Mononuclear cell (primary cell): ENCODE results near the gene SRGAP1. TPM values are rescaled to one million over a fixed set of nuclear protein-coding genes. Genes with fewer than 3 reads are reported as not detected.
"Not testable (repeated sequence)": the region's sequence is repeated elsewhere in the genome, so short reads cannot be mapped to it uniquely, and the experiment has no call there.

Source experiments
- H3K27me3 ChIP-seq: 2 replicates; pipeline ENCODE4 v1.6.0; 2011; ENCODE audit warnings: low read length, control low read depth; ENCODE audit not compliant: insufficient read depth
- H3K4me1 ChIP-seq: 2 replicates; pipeline ENCODE4 v1.5.1; 2011; ENCODE audit warnings: mild to moderate bottlenecking, low read length, control low read depth; ENCODE audit not compliant: insufficient read depth
- H3K4me3 ChIP-seq: 2 replicates; pipeline ENCODE4 v1.5.1; 2011; ENCODE audit warnings: mild to moderate bottlenecking, low read length, moderate library complexity
- H3K9me3 ChIP-seq: 2 replicates; pipeline ENCODE4 v1.5.1; 2011; ENCODE audit warnings: low read depth, mild to moderate bottlenecking, control low read depth, low read length
- total RNA-seq: library from RNA; depleted of rRNA; stranded (reverse); fragments of >200 nt; gene quantifications from one replicate; pipeline ENCODE4 v1.2.3, GENCODE V29; 2012

Gene SRGAP1
- total RNA-seq, 1 donor = 2.1 TPM

DNA sequence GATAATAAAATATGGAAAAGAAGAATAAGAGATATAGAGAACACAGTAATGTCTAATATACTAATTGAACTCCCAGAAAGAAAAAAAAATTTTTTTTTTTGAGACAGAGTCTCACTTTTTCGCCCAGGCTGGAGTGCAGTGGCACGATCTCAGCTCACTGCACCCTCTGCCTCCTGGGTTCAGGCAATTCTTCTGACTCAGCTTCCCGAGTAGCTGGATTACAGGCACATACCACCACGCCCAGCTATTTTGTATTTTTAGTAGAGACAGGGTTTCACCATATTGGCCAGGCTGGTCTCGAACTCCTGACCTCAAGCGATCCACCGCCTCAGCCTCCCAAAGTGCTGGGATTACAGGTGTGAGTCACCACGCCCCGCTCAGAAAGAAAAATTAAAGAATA is 232.1 kb downstream of the SRGAP1 start:
- not testable (repeated sequence) for H3K4me1 ChIP-seq, H3K27me3 ChIP-seq, H3K9me3 ChIP-seq, H3K4me3 ChIP-seq

DNA sequence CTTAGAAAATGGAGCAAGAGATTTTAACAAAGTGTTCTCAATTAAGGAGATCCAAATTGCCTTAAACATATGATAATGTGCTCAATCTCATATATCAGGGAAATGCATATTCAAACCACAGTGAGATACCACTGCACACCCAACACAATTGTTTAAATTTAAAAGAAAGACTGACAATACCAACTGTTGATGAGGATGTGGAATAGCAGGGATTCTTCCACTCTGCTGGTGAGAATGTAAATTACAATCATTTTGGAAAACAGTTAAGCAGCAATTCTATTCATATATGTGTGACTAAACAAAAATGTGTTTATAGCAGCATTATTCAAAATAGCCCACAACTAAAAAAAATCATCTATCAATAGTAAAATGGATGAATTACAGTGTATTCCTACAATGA is 233.4 kb downstream of the SRGAP1 start:
- no peak overlapping the region for H3K4me3 ChIP-seq
- no peaks in the 10 kb centered on the region for H3K9me3 ChIP-seq
- H3K4me1 ChIP-seq = no peaks in the 10 kb centered on the region
- no peaks in the 10 kb centered on the region for H3K27me3 ChIP-seq

DNA sequence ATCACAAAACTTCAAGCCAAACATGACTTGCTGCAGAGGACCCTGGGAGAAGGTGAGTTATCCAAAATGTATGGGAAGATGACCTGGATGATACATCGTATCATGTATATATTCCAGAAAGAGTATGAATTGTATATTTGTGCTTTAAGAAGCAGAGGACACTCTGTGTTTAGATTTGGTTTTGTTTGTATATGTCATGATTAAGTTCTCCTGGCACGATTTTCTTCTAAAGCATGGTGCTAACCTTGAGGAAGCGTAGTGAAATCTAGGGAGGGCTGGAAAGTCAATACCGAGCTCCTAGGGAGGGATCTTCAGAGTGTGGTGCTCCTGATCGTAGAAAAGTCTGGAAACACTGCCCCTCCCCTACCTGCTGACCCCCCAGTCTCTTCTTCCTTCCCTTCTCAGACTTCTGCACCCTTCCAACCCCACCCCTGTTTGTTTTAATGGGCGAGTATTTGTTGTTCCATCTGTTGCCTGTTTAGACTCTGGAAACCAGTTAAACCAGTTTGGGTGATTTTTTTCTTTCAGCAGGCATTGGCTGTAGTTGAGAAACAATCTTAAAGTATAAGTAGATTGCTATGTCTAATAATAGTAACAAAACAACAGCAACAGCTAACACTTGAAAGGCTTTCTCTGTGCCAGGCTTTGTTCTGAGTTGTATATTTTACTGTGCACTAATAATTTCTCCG is 236.0 kb downstream of the SRGAP1 start:
- Histone ChIP-seq H3K4me1 (no peaks in the 10 kb centered on the region), H3K4me3 (no peak overlapping the region), H3K9me3 (no peaks in the 10 kb centered on the region), H3K27me3 (no peaks in the 10 kb centered on the region)

DNA sequence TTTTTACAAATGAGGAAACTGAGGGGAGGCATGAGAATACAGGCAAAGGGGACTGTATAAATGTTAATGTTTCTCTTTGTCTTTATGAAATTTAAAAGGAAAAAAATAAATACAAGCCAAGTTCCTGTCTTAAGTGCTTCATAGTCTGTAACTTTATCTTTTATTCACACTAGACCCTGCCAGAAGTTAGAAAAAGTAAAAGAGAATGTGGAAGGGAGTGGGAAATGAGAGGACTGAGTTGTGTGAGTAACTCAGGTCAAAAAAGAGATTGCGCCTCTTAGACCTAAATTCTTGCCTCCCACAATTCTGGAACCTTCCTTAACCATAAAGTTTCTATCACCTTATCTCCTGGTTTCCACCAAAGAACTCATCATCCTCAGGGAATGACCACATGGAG is 236.5 kb downstream of the SRGAP1 start:
- Histone ChIP-seq H3K9me3 (no peaks in the 10 kb centered on the region), H3K27me3 (no peaks in the 10 kb centered on the region), H3K4me1 (no peaks in the 10 kb centered on the region), H3K4me3 (no peak overlapping the region)

DNA sequence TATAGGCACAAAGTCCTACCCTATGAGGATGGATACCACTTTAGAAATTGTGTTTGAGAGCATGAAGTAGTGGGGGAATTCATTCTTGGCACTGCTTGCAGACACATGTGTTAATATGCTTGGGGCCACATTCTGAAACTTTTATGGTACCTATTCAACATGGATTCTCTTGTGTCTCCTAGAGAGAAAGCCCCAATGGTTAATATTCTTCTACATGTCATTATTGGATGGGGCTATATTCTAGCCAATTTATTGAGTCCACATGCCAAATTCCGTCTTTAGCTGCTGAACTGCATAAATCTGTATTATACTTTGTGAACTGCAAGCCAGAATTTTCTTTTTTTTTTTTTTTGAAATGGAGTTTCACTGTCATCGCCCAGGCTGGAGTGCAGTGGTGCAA is 237.6 kb downstream of the SRGAP1 start:
- H3K9me3 ChIP-seq = no peaks in the 10 kb centered on the region
- no peaks in the 10 kb centered on the region for H3K27me3 ChIP-seq
- H3K4me1 ChIP-seq = no peaks in the 10 kb centered on the region
- H3K4me3 ChIP-seq = no peak overlapping the region

DNA sequence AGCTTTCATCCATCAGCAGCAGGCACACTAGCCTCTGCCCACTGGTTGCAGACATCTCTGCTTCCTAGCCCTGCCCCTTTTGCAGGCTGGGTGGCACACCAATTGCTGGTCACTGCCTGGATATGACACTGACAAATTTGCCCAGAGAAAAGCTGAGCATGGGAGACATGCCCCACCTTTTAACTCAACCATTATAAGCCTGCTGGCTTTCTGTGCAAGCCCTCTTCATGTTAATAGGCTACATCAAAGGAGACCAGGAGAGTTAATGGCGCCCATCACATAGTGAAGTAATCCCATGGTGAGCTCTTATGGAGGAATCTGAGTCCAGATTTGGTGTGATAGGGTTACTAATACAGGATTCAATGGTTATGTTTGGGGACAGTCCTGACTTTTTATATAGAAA is 238.4 kb downstream of the SRGAP1 start:
- H3K27me3 ChIP-seq = no peaks in the 10 kb centered on the region
- H3K4me3 ChIP-seq = no peak overlapping the region
- peaks cover under 1% of the 10 kb centered on the region for H3K4me1 ChIP-seq
- H3K9me3 ChIP-seq = no peaks in the 10 kb centered on the region

DNA sequence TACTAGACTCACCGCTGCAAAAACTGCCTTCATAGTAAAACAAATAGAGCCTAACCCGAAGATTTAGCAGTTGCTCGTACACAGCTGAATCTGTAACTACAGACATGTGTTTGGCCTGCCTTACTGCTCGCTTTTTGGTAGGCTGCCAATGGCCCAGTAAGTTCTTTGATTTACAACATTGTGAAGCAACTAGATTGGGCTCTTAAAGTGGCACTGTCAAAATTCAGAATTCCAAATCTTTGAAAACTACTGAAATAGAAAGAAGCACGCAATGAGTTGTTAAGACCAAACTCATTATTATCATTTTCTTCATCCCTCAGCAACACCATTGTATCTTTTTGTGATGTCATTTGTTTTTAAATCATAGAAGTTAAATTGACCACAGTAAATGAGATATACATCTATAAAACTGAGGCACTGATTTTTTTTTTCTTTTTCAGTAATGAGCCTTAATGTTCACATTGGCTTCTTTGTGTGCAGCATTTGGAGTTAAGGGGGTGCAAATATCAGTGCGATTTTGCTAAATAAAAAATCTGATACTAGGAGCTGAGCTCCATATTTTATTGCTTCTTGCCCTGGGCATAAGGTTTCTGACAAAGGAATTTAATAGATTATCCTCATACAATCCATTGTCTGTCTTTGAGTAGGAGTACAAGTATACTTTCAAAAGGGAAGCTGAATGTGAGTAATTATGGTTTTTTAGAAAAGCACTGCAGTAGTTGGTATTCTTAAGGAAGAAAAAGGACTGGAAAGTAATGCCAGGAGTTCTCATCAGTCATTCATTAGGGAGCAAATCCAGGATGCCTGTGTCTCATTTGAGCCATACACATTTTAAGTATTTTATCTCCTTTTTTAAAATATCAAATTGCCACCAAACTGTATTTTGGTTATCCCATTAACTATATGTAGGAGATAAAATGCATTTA is 239.0 kb downstream of the SRGAP1 start:
- Histone ChIP-seq H3K27me3 (no peaks in the 10 kb centered on the region), H3K4me1 (peaks cover 8% of the 10 kb centered on the region), H3K9me3 (no peaks in the 10 kb centered on the region), H3K4me3 (no peak overlapping the region)

DNA sequence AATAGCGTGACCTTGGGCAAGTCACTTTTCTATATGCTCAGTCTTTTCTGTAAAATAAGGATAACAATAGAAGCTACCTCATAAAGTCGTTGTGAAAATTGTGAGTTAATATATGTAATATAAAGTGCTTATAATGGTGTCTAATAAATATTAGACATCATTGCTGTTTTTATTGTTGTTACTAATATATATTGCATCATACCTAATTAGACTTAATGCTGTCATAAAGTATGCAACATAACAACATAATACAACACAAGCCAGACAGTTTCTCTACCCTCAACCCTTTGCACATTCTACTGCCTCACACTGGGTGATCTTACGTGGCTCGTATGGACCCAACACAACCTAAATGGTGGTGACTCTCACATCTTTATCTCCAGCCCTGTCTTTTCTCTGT is 240.7 kb downstream of the SRGAP1 start:
- no peak overlapping the region for H3K4me3 ChIP-seq
- no peaks in the 10 kb centered on the region for H3K27me3 ChIP-seq
- H3K9me3 ChIP-seq = no peaks in the 10 kb centered on the region
- peaks cover 9% of the 10 kb centered on the region for H3K4me1 ChIP-seq

DNA sequence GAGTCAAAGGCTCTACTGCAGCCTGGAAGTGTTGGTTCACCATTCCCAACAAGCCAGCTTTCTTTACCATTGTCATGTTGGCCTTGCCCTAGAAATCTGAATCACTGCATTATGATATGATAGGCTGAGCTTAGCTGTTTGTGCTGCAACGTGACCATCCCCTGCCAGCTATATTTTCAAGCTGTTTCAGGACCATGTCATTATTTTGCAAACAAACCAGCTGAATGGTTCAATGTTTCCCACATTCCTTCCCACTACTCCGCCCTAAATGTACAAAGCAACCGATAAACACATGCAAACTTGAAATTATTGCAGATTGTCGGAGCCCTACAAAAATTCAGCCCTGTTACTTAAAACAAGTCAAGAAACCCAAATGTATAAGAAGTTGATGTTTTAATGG is 241.5 kb downstream of the SRGAP1 start:
- Histone ChIP-seq H3K4me3 (no peak overlapping the region), H3K4me1 (peaks cover 9% of the 10 kb centered on the region), H3K27me3 (no peaks in the 10 kb centered on the region), H3K9me3 (no peaks in the 10 kb centered on the region)

DNA sequence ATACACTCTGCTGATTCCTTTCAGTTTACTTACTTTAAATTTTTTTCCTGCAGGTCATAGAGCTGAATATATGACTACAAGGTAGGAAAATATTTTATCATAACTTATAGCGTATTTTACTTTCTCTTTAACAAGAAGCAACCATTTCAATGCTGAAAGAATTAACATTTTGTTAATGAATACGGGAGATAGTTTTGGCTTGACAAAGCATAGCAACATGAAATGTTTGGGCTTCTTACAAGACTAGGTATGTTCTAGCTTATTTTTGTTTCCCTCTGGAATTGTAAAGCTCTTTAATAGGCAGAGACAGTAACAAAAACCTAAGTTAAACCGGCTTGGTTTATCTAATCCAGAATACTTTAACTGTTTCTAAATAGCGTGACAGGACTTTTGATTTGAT is 242.4 kb downstream of the SRGAP1 start:
- no peak overlapping the region for H3K4me3 ChIP-seq
- H3K4me1 ChIP-seq = peaks cover 9% of the 10 kb centered on the region
- H3K27me3 ChIP-seq = no peaks in the 10 kb centered on the region
- H3K9me3 ChIP-seq = no peaks in the 10 kb centered on the region

DNA sequence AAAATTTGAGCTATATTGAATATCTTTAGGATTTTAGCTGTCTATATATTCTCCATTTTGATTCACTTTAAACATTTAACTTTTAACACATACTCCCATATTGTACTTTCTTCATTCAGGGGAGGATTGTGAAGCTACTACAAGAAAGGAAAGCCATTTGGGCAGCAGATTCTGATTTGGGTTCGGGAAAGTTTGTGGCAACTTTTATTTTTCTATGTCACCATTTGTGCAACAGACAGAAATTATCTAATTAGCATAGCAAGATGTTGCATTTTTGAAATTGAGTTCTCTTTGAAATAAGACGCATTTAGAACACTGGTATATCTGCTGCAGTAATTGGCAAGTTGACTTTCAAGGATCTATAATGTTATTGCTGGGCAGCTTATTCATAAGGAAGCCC is 243.3 kb downstream of the SRGAP1 start:
- peaks cover 9% of the 10 kb centered on the region for H3K4me1 ChIP-seq
- H3K4me3 ChIP-seq = no peak overlapping the region
- no peaks in the 10 kb centered on the region for H3K27me3 ChIP-seq
- no peaks in the 10 kb centered on the region for H3K9me3 ChIP-seq

DNA sequence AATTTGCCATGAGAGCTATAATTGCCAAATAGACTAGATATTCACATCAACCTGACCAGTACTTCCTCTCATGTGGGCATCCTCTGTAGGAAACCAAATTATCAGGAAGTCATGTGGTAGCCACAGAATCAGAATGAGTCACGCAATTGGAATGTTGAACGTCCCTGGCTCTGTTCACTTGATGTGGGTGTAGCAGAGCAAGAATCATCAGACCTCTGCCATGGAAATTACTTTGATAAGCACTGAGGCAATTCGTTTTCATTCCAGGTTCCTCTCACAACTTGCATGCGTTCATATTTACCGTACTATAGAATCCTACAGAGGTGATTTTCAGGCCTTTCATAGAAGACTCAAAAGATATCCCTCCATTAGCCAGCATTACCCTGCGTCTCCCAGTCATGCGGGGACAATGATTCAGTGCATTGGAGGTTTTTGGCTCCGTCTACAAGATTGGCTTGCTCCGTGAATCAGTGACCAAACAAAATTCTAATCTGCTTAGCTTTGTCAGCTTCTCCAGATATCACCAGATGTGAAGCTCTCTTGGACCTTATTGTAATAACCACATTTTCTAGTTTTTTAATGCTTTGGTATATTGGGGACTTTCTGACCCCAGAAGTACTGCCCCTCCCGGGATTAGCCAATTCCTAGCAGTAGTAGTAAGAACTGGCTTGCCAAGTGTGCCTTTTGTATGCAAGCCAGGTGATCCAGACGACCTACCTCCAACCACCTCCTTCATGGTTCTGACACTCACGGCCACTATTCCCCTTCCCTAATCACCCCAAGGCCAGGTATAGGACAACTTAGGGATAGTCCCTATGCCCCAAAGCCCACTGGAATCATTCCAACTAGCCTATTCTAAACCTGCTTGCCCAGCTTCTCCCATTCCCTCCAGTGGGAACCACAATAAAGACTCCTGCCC is 244.2 kb downstream of the SRGAP1 start:
- no peak overlapping the region for H3K4me3 ChIP-seq
- H3K27me3 ChIP-seq = no peaks in the 10 kb centered on the region
- peaks cover 9% of the 10 kb centered on the region for H3K4me1 ChIP-seq
- no peaks in the 10 kb centered on the region for H3K9me3 ChIP-seq

DNA sequence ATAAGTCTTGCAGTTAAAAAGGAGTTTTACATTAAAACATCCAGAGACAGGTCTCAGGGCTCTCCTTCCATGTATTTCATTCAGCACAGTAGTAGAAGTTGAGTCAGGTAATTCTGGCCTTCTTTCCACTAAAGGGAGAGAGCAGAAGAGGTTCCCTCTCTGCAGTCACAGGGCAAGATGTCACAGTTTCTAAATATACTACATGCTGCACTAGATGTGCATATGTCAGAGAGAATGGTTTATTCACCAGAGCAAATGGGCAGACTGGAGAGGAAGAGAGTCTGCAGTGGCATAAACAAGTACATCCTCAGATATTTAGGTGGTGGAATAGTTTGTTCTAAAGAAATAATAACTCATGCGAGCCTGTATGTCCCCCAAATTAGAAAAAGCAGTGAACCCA is 245.5 kb downstream of the SRGAP1 start:
- Histone ChIP-seq H3K4me3 (no peak overlapping the region), H3K27me3 (no peaks in the 10 kb centered on the region)

DNA sequence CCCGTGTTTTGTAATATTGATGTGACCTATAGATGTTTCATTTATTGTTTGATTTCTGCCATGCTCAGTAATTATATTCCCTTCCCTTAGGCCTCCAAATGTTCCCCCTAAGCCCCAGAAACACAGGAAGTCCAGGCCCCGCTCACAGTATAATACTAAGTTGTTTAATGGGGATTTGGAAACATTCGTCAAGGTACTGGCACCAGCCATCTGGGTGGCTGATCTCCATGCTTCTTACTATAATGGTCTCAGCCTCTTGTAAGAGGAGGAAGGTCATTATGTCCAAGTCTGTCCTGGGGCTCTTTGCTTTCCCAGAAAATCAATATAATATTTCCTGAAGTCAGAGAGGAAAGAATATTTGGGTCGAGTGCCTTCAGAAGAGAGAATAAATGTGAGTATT is 246.7 kb downstream of the SRGAP1 start:
- Histone ChIP-seq H3K4me3 (no peak overlapping the region), H3K27me3 (no peaks in the 10 kb centered on the region), H3K4me1 (peaks cover 9% of the 10 kb centered on the region), H3K9me3 (no peaks in the 10 kb centered on the region)

More for the DNA sequence above, 245.5 kb downstream of the SRGAP1 start:
- Histone ChIP-seq H3K4me1 (peaks cover 9% of the 10 kb centered on the region), H3K9me3 (no peaks in the 10 kb centered on the region)
